ENCODE results near the gene GALNT10. TPM values are rescaled to one million over a fixed set of nuclear protein-coding genes. Genes with fewer than 3 reads are reported as not detected.
A peak's percentile ranks its signal among the peaks of the same experiment; 100 is the strongest.

The GALNT10 gene
- total RNA-seq, 1 donor from 2014 or later, result 93.8 TPM

DNA sequence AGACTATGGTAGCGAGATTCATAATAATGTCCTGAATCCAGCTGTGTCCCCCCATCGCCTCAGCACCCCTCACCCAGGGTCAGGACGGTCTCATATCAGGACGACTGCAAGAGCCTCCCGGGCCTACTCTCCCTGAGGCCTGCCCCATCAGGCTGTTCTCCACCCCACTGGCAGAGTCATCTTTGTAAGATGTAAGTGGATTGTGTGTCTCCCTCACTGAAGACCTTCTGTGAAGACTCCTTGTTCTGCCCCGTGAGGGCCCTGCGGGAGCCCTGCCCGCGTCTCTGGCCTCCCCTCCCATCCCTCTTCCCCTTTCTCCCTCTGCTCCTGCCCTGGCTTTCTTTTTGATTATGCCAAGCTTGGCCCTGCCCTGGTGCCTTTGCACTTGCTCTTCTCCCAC, 211.4 kb downstream of the GALNT10 start:
- H3K4me1 ChIP-seq, result peaks cover 4% of the 10 kb centered on the region
- H3K9me3 ChIP-seq, result no peaks in the 10 kb centered on the region
- H3K4me3 ChIP-seq, result no peak overlapping the region
- H3K27me3 ChIP-seq, result no peaks in the 10 kb centered on the region
- ATAC-seq, result no peak
- H3K27ac ChIP-seq, result no peak overlapping the region
- intact Hi-C loops (cut with DNase I), result loop anchor here (10.0 kb wide), 1 partner anchor 197 kb away; no protein-coding TSS in a partner anchor
- DNase-seq, result no peak
- H3K36me3 ChIP-seq, result peaks cover 6% of the 10 kb centered on the region
- TF ChIP-seq, protein P1, sequence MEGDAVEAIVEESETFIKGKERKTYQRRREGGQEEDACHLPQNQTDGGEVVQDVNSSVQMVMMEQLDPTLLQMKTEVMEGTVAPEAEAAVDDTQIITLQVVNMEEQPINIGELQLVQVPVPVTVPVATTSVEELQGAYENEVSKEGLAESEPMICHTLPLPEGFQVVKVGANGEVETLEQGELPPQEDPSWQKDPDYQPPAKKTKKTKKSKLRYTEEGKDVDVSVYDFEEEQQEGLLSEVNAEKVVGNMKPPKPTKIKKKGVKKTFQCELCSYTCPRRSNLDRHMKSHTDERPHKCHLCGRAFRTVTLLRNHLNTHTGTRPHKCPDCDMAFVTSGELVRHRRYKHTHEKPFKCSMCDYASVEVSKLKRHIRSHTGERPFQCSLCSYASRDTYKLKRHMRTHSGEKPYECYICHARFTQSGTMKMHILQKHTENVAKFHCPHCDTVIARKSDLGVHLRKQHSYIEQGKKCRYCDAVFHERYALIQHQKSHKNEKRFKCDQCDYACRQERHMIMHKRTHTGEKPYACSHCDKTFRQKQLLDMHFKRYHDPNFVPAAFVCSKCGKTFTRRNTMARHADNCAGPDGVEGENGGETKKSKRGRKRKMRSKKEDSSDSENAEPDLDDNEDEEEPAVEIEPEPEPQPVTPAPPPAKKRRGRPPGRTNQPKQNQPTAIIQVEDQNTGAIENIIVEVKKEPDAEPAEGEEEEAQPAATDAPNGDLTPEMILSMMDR (IDR thresholded peaks at IDR 0.05), result no peak

DNA sequence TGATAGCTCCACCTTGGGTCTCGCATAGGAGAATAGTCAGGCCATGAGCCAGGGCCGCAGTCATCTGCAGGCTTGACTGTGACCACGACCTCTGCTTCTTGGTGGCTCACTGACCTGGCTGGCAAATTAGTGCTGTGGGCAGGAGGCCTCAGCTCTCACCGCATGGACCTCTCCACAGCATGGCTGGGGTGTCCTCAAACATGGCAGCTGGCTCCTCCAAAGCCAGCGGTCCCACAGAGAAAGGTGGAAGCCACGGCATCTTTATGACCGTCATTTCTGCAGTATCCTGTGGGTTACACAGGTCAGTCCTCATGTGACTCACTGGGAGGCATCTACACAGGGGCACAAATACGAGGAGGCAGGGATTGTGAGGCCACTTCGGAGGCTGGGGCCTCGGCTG, 212.1 kb downstream of the GALNT10 start:
- TF ChIP-seq, protein P1 (IDR thresholded peaks at IDR 0.05), result no peak
- Histone ChIP-seq H3K9me3 (no peaks in the 10 kb centered on the region), H3K4me1 (peaks cover 4% of the 10 kb centered on the region), H3K27ac (no peak overlapping the region), H3K36me3 (peaks cover 6% of the 10 kb centered on the region), H3K4me3 (no peak overlapping the region), H3K27me3 (no peaks in the 10 kb centered on the region)
- intact Hi-C loops (cut with DNase I), result loop anchor here (10.0 kb wide), 1 partner anchor 198 kb away; no protein-coding TSS in a partner anchor
- no peak for ATAC-seq
- no peak for DNase-seq

DNA sequence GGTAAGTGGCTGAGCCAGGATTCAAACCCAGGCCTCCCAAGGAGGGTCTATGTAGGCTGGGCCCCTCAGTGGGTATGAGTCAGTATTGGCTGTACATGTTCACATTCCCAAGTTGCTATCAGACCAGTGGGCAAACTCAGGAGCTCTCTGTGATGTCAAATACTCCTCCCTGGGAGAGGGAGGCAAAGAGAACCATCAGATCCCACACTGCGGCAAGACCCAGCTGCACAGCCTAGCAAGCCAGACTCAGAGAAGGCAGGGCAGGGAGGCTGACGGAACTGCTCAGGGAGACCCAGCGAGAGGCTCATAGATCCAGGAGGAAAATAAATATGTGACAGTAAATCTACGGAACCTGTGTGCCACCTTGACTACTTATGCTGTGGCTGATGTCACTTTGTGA, 212.7 kb downstream of the GALNT10 start:
- no peak for ATAC-seq
- no peaks in the 10 kb centered on the region for H3K27me3 ChIP-seq
- no peak overlapping the region for H3K4me3 ChIP-seq
- intact Hi-C loops (cut with DNase I), result loop anchor here (10.0 kb wide), 1 partner anchor 198 kb away; no protein-coding TSS in a partner anchor
- TF ChIP-seq, protein P1 (IDR thresholded peaks at IDR 0.05), result no peak
- no peak overlapping the region for H3K27ac ChIP-seq
- no peak for DNase-seq
- no peaks in the 10 kb centered on the region for H3K9me3 ChIP-seq
- peaks cover 6% of the 10 kb centered on the region for H3K36me3 ChIP-seq
- peaks cover 4% of the 10 kb centered on the region for H3K4me1 ChIP-seq

GRCh38 chr5:154403776-154404387, 213.3 kb downstream of the GALNT10 start:
- H3K36me3 ChIP-seq, result peaks cover 3% of the 10 kb centered on the region
- H3K27me3 ChIP-seq, result no peaks in the 10 kb centered on the region

GRCh38 chr5:154405078-154405792, 214.7 kb downstream of the GALNT10 start:
- TF ChIP-seq, protein P1 (IDR thresholded peaks at IDR 0.05), result peak; percentile 90
- intact Hi-C loops (cut with DNase I), result loop anchor here (5.0 to 10.0 kb wide), 2 partner anchors 200 to 333 kb away; no protein-coding TSS in a partner anchor
- Histone ChIP-seq H3K36me3 (peaks cover 9% of the 10 kb centered on the region), H3K9me3 (no peaks in the 10 kb centered on the region), H3K4me3 (peak overlapping the region; percentile 32), H3K4me1 (peaks cover 4% of the 10 kb centered on the region), H3K27ac (no peak overlapping the region), H3K27me3 (no peaks in the 10 kb centered on the region)
- ATAC-seq, result peak; percentile 97
- peak; percentile 88 for DNase-seq

More at GRCh38 chr5:154403776-154404387, 213.3 kb downstream of the GALNT10 start:
- TF ChIP-seq, protein P1 (IDR thresholded peaks at IDR 0.05), result no peak
- Histone ChIP-seq H3K9me3 (no peaks in the 10 kb centered on the region), H3K4me3 (no peak overlapping the region), H3K27ac (no peak overlapping the region), H3K4me1 (peaks cover 4% of the 10 kb centered on the region)
- ATAC-seq, result no peak
- intact Hi-C loops (cut with DNase I), result loop anchor here (10.0 kb wide), 1 partner anchor 199 kb away; no protein-coding TSS in a partner anchor
- DNase-seq, result no peak

All from upper lobe of right lung (tissue), 1 donor.